ENCODE measurements around the gene CHN2. TPM values are rescaled to one million over a fixed set of nuclear protein-coding genes. Genes with fewer than 3 reads are reported as not detected.

The CHN2 gene
- total RNA-seq, 4 donors from 2014 or later: 8.0 to 9.8 (median 8.9) TPM

DNA sequence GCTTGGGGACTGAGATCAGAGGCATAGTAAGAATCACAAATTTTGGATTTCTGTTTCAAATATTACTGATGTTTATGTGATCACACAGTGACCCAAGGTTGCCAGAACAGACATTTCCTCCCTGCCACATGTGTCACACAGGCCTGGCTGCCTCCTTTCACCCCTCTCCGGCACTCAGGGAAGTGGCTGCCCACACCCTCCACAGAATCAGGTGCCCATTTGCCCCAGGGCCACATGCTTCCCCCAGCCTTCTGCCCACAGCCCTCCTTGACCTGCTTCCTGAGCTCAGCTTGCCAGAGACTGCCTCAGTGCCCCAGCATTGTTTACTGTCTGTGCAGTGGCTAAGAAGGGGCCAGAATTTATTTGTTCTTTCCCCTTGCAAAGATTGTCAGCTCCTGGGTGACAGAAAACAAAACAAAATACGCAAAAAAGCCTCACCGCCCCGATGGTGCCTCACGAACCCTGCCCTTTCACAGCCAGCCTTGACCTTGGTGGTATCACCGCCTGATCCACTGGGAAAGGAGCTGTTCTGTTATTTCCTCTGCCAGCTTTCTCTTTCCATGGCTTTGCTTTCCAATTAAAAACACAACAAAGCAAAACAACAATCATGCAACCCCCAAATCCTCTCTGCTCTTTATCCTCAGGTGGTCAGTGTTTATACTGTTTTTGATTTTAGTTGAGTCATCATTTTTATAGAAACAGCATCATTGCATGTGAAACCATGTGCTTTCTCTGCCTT, 52.8 kb downstream of the CHN2 start:
- no peak for TF ChIP-seq POLR2AphosphoS5 (IDR thresholded peaks at IDR 0.05)
- no peak for TF ChIP-seq POLR2A (IDR thresholded peaks at IDR 0.05; ENCODE audit: low read depth)
- Histone ChIP-seq H3K9me3 (no peaks in the 10 kb centered on the region), H3K36me3 (no peaks in the 10 kb centered on the region), H3K27ac (replicated peaks in 1 of 4) (peak overlapping the region in 1 of 4 donors; percentile 11), H3K4me3 (no peak overlapping the region), H3K27me3 (no peaks in the 10 kb centered on the region), H3K4me1 (peaks cover 0 to 14% (median 4%) of the 10 kb centered on the region in 4 donors)
- 85% methylated on average over 6 of the region's 6 CpGs for WGBS
- intact Hi-C loops (cut with DNase I): no loop called here
- no peak for DNase-seq (ENCODE audit: extremely low spot score)

DNA sequence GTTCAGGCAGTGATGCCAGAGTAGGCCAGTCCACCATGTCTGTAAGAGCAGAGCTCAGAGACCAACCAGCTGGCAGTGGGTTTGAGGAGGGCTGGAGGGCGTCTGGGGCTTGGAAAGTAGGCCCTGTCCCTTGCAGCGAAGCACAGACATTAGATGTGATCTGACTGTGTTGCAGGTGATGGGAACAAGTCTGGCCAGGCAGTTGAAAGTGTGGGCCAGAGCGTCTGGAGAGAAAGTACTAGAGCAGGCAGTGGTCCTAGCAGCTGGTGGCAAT, 53.3 kb downstream of the CHN2 start:
- intact Hi-C loops (cut with DNase I): no loop called here
- Histone ChIP-seq H3K4me3 (no peak overlapping the region), H3K9me3 (no peaks in the 10 kb centered on the region), H3K4me1 (peaks cover 0 to 14% (median 4%) of the 10 kb centered on the region in 4 donors), H3K36me3 (no peaks in the 10 kb centered on the region), H3K27me3 (no peaks in the 10 kb centered on the region), H3K27ac (replicated peaks in 1 of 4) (peak overlapping the region in 1 of 4 donors; percentile 11)
- 95% methylated on average over 3 of the region's 3 CpGs for WGBS
- DNase-seq (ENCODE audit: extremely low spot score): peak; percentile 74
- no peak for TF ChIP-seq POLR2A (IDR thresholded peaks at IDR 0.05; ENCODE audit: low read depth)
- TF ChIP-seq POLR2AphosphoS5 (IDR thresholded peaks at IDR 0.05): no peak
- TF ChIP-seq, protein P1, sequence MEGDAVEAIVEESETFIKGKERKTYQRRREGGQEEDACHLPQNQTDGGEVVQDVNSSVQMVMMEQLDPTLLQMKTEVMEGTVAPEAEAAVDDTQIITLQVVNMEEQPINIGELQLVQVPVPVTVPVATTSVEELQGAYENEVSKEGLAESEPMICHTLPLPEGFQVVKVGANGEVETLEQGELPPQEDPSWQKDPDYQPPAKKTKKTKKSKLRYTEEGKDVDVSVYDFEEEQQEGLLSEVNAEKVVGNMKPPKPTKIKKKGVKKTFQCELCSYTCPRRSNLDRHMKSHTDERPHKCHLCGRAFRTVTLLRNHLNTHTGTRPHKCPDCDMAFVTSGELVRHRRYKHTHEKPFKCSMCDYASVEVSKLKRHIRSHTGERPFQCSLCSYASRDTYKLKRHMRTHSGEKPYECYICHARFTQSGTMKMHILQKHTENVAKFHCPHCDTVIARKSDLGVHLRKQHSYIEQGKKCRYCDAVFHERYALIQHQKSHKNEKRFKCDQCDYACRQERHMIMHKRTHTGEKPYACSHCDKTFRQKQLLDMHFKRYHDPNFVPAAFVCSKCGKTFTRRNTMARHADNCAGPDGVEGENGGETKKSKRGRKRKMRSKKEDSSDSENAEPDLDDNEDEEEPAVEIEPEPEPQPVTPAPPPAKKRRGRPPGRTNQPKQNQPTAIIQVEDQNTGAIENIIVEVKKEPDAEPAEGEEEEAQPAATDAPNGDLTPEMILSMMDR (IDR thresholded peaks at IDR 0.05): no peak
- no peak for TF ChIP-seq EP300 (IDR thresholded peaks at IDR 0.05)

DNA sequence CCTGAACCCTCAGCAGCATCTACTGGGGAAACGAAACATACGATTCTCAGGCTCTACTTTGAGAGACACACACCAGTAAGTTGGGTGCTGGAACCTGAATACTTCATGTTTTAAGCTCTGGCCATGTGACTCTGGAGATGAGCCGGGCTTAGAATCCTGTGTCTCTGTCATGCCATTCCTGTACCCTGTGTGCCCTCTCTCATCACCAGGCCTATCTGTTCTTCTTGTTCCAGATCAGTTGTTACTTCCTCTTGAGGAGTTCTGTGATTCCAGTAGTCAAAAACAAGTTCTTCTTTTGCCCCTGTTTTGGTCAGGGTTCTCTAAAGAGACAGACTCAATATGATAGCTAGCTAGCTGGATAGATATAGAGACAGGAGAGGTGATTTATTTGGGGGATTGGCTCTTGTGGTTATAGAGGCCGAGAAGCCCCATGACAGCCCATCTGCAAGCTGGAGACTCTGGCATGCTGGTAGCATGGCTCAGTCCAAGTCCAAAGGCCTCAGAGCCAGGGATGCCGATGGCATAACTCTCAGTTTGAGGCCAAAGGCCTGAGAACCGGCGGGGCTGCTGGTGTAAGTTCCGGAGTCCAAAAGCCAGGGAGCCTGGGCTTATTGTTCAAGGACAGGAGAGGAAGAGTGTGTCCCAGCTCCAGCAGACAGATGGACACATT, 54.3 kb downstream of the CHN2 start:
- H3K27ac ChIP-seq (replicated peaks in 1 of 4): peak overlapping the region in 1 of 4 donors; percentile 6
- TF ChIP-seq, protein P1 (IDR thresholded peaks at IDR 0.05): no peak
- TF ChIP-seq EP300 (IDR thresholded peaks at IDR 0.05): no peak
- no peak for TF ChIP-seq POLR2A (IDR thresholded peaks at IDR 0.05; ENCODE audit: low read depth)
- TF ChIP-seq POLR2AphosphoS5 (IDR thresholded peaks at IDR 0.05): no peak

DNA sequence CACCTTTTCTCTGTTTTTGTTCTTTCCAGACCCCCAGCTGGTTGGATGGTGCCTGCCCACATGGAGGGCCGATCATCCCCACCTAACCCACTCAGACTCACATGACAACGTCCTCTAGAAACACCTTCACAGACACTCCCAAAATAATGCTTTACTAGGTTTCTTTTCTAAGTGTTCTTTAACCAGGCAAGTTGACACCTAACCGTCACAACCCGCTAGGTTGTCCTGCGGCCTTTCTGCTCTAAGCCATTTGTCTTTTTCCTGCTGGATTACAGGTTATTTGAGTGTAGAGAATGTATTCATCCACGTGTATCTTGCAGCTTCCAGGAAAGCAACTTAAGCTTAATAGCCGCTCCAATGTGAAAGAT, 54.8 kb downstream of the CHN2 start:
- DNase-seq (ENCODE audit: extremely low spot score): no peak
- H3K4me3 ChIP-seq: no peak overlapping the region
- WGBS: 88% methylated on average over 7 of the region's 7 CpGs
- H3K9me3 ChIP-seq: no peaks in the 10 kb centered on the region
- no peaks in the 10 kb centered on the region for H3K36me3 ChIP-seq
- no peaks in the 10 kb centered on the region for H3K27me3 ChIP-seq
- TF ChIP-seq, protein P1 (IDR thresholded peaks at IDR 0.05): no peak
- no peak for TF ChIP-seq EP300 (IDR thresholded peaks at IDR 0.05)
- TF ChIP-seq POLR2AphosphoS5 (IDR thresholded peaks at IDR 0.05): no peak
- TF ChIP-seq POLR2A (IDR thresholded peaks at IDR 0.05; ENCODE audit: low read depth): no peak
- H3K27ac ChIP-seq (replicated peaks in 1 of 4): peak overlapping the region in 1 of 4 donors; percentile 6
- intact Hi-C loops (cut with DNase I): no loop called here
- peaks cover 0 to 10% (median 4%) of the 10 kb centered on the region in 4 donors for H3K4me1 ChIP-seq

More for the DNA sequence above, 54.3 kb downstream of the CHN2 start:
- Histone ChIP-seq H3K36me3 (no peaks in the 10 kb centered on the region), H3K4me1 (peaks cover 0 to 13% (median 4%) of the 10 kb centered on the region in 4 donors), H3K27me3 (no peaks in the 10 kb centered on the region), H3K4me3 (no peak overlapping the region), H3K9me3 (no peaks in the 10 kb centered on the region)
- DNase-seq (ENCODE audit: extremely low spot score): peak; percentile 90
- 85% methylated on average over 8 of the region's 8 CpGs for WGBS
- intact Hi-C loops (cut with DNase I): no loop called here

DNA sequence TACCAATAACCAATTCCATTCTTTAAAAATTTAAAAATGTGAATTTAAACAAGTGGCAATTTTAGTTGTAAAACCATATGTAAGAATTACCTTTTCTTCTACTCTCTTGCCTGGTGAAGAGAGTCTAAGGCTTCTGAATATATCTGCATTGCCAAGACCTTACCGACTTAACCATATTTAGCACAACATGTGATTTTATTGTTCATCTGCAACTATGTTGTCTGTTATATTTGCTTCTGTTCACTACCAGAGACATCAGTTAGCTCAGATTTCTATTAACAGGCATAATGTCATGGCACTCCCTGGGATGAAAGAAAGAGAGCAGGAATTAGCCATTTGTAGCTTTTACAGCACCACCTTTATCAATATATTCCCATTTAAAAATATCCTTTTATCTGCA, 55.3 kb downstream of the CHN2 start:
- WGBS: 89% methylated on average over 1 of the region's 1 CpG
- H3K27me3 ChIP-seq: no peaks in the 10 kb centered on the region
- no peak for DNase-seq (ENCODE audit: extremely low spot score)
- no peaks in the 10 kb centered on the region for H3K36me3 ChIP-seq
- TF ChIP-seq, protein P1 (IDR thresholded peaks at IDR 0.05): no peak
- TF ChIP-seq POLR2A (IDR thresholded peaks at IDR 0.05; ENCODE audit: low read depth) (no peak), EP300 (IDR thresholded peaks at IDR 0.05) (no peak), POLR2AphosphoS5 (IDR thresholded peaks at IDR 0.05) (no peak)
- intact Hi-C loops (cut with DNase I): no loop called here
- peaks cover 0 to 10% (median 4%) of the 10 kb centered on the region in 4 donors for H3K4me1 ChIP-seq
- no peaks in the 10 kb centered on the region for H3K9me3 ChIP-seq
- no peak overlapping the region for H3K4me3 ChIP-seq
- H3K27ac ChIP-seq (replicated peaks in 1 of 4): no peak overlapping the region
